CD4-positive, alpha-beta T cell treated with Interleukin-2 at 100 ng/mL for 4 hours (primary cell): ENCODE measurements around the gene CST7.
A peak's percentile ranks its signal among the peaks of the same experiment; 100 is the strongest.

Experiments
- DNase-seq: peaks from one replicate; pipeline ENCODE4 v3.0.0-alpha.2; 2020; ENCODE audit warnings: low spot score

CST7 gene

DNA sequence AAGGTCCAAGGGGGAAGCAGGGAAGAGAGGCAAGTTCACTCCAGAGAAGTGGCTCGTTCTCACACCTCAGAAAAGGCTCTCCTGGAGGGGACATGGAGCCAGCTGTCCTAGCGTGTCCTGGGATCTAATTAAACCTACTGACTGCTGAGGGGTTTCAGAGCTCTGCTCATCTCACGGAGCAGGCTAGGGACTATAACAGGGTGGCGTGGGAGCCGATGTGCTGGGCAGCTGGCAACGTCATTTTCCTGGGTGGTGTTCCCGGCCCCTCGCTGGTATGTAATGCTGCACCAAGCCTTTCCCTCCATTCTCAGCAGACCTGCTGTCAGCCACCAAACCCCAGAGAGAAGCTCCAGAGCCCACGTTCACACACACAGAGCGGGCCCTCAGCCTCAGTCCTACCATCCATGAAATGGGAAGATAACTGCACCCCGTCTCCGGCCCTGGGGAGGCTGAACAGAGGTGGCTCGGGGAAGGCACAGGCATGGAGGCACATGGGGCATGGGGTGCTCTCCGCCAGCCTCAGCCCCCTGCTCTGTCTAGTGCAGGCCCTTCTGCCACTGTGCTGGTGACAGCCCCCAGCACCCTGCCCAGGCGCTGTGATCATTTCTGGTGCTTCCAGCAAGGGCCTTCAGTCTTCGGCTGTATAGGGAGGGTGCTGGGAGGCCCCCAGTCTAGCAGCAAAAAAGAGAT is 1.9 kb downstream of the CST7 start:
- no peak for DNase-seq

DNA sequence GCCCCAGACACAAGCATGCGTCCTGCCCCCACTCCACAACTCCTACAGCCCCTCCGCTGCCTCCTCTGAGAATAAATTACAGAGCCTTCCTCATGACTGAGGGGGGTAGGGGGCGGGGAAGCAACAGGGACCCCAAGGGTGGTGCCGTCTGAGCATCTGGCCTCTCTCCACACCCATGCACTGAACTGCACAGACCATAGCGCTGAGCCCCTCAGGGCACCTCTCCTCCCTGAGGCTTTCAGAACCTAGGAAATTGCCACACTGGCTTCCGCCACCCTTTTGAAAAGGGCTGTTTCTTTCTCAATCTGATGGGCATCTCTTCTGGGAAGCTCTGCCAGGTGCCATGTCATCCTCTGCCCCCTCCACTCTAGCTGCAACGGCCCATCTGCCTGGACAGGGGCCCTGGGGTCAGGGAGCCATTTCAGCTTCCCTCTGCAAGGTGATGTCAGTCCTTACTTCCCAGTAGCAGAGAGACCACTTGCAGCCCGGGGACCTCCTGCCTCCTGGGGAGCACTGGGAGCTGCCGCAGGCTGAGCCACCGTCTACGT is 2.5 kb downstream of the CST7 start:
- DNase-seq: no peak

DNA sequence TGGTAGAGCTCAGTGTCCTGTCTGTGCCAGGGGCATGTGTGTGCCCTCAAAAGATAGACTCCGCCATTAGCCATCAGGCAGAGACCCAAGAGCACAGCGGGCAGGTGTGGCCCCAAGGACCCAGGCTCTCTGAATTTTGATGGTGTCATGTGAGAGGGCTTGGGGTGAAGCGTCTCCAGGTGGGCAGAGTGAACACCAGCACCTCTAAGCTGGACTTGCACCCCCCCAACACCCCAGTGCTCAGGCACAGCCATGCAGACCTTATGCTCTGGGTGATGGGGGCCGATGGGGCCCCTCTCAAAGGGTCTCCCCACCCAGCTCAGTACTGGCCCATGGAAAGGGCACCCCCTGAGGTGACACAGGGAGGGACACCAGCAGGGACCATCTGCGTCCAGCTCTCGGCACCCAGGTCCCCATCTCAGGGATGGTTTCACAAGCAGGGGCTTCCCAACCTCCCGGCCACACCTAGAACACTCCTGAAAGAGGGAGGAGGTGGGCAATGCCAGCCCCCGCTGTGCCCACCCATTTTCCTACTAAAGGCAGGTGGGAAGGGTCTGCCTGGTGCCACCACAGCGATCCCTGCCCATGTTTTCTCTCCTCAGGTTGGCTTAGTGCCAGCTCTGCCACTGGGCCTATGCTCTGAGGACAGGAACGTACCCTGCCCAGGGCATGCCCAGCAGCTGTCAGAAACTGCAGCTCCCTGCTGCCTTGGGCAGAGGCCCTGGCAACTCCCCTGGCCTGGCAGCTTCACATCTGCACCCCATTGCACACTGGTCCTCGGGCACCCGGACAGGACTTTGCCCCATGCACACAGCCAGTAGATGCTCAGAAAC is 3.5 kb downstream of the CST7 start:
- DNase-seq: no peak

DNA sequence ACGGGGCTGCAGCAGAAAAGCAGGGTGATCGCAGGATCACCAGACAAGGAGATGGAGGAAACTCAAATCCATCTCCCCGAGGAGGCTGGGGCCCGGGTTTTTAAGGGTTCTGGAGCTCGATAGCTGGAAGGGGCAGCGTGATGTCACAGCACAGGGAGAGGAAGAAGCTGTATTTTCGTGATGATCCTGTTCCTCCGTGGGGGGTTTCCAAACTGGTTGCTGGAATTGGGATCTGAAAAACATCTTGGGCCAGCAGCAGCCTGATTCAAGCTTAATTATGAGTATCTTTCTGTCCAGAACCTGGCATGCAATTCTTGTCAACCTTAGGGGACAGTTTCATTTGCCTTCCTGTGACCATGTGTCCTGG is 4.1 kb downstream of the CST7 start:
- no peak for DNase-seq

DNA sequence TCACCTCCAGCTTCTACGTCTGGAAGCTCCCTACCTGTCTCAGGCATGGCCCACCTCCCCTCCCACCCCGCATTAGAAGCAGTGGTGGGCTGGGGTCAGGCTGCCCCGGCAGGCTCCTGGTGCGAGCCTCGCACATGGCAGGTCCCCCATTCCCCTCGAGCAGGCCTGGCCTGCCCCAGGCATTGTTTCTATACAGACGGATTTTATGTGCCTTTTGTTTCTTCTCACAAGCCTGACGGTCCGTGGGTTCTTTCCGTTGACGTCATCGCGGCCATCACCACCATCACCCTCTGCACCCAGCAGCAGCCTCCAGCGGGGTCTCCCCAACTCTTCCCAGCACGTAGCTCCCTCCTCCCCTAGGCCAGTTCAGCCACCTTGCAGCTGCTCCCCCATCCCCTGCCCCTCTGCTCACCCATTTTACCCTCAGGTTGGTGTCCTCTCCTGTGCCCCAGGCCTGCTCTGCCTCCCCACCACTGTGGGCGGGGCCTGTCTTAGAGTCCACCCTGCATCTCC is 4.6 kb downstream of the CST7 start:
- DNase-seq: no peak

DNA sequence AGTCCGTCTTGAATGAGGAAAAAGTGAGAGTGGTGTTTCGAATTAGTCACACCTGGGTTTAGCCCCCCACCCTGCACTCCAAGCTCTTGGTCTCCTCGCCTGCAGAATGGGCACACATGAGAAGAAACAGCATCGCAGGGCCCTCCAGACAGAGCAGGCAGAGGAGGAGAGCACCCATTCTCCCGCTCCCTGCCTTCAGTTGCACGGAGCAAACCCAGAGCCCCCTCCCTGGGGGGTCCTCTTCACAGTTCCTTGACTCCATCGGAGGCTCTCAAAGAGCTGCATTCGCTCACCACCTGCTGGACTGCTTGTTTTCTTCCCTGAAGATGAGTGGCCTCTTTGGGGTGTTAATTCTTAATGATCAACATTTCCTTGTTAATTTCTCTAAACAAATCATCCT is 5.1 kb downstream of the CST7 start:
- DNase-seq: no peak

DNA sequence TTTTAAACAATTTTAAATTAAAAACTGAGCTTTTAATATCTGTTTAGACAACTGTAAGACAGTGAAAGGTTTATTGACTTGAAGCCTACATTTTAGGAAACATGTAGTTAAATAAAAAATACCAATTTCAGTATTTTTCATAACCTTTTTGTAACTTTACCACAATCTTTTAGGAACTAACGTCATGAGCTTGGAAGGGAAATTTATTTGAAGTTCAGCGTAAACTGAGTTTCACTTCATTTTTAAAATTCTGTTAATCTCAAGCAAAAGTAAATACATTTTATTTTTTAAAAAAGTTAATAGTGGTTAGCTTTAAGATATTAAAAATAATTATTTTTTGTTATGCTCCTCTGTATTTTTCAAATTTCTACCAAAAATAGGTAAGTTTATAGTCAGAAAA is 5.5 kb downstream of the CST7 start:
- no peak for DNase-seq

DNA sequence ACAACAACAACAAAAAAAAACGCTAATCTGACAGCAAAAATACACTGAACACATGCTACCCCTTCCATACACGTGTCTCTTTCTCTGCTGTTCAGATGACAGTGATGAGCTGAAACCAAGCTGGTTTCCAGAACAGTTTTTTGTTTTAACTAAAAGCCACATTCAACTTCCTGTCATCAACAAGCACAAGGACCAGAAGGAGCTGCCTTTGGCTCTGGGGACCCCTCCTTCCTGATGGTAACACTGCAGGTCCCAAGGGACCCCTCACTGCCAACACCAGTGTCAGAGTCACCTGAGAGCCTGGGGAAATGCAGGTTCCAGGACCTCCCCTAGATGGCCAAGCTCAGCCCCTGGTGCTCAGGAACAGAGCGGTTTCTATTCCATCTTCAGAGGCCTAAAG is 6.0 kb downstream of the CST7 start:
- DNase-seq: no peak

DNA sequence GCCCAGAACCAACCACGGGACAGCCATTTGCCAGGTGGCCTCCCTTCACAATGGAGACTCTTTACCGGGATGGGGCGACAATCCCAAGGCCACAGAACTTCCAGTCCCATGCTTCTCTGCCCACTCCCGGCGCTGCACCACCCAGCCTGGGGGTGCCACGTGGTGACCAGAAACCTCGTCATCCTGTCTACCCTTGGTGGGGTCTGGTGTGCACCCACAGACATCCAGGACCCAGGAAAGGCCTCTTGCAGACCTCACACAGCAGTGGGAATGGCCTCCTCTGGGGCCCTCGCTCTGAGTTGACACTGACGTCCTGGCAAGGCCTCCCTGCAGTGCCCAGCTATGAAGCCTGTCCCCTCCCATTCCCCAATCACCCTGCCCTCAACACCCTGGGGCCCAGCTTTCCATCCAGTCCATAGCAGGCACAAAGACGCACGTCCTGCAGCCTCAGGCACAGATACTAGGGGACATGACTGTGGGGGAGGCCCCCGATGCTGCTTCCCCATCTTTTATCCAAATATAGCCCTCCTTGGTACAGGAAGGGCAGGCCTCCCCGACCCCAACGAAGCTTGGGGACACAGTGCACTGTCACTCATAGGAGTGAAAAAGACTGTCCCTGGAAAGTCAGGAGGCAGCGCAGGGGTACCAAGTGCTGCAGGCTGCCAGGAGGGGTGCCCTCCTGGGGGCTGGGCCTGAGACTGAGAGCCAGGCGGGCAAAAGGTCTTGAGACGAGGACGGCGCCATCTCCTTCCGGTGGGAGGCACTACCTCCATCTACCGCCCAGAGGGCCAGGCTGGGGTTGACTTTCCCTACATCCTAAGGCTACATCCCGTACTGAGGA is 7.2 kb downstream of the CST7 start:
- DNase-seq: no peak

DNA sequence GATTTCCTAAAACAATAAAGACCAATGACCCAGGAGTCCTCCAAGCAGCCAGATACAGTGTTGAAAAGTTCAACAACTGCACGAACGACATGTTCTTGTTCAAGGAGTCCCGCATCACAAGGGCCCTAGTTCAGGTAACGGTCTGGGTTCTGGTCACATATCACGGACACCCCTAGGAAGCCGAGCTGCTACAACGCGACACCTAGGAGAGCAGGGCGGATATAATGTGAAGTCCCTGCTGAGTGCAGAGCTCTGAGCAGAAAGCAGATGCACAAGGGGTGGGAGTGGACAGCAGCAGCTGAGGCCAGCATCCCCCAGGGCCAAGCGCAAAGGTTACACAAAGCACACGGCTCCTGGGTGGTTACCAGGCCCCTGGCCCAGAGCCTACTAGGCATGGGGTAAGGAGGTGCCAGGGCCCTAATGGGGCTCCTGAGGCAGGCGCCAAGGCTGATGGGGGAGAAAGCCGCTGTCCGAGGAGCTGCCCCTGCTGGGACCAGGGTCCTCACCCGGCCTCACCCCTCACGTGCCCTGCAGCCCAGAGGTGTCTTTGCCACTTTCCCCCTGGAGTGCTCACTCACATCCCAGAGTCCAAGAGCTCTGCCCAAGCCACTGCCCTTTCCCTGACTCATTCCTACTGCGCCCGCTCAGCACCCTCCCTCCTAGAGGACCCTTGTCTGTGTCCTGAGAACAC is 8.4 kb downstream of the CST7 start:
- DNase-seq: no peak

DNA sequence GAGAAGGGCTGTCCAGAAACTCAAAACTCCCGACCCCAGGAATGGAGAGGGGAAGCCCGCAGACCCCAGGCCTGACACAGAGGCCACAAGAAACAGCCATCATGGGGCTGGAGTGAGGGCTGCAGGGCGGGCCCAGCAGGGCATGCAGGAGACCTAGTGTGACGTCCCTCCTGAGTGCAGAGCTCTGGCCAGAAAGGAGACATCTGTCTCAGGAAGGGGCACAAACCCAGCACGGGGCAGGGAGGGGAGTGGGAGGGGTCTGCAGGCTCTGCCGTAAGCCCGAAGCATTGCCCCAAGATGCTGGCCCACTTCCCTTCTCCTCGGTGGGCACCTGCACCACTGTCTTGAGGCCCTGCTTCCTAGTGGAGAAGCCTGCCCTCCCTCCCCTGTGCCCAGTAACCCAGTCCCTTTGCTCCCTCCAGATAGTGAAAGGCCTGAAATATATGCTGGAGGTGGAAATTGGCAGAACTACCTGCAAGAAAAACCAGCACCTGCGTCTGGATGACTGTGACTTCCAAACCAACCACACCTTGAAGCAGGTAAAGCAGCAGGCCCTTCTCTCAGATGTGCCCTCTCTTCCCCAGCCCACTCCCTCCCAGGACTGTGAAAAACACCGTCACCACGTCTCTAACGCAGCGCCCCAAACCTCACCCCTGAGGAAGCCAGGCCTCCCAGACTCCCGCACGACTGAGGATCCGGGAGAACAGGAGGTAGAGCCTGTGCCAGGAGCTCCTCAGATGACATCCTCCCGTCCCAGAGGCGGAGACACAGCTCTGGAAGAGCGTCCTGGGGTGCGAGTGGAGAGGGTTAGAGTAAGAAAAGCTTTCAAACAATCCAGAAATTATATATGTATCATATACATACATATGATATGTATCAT is 9.7 kb downstream of the CST7 start:
- DNase-seq: no peak

DNA sequence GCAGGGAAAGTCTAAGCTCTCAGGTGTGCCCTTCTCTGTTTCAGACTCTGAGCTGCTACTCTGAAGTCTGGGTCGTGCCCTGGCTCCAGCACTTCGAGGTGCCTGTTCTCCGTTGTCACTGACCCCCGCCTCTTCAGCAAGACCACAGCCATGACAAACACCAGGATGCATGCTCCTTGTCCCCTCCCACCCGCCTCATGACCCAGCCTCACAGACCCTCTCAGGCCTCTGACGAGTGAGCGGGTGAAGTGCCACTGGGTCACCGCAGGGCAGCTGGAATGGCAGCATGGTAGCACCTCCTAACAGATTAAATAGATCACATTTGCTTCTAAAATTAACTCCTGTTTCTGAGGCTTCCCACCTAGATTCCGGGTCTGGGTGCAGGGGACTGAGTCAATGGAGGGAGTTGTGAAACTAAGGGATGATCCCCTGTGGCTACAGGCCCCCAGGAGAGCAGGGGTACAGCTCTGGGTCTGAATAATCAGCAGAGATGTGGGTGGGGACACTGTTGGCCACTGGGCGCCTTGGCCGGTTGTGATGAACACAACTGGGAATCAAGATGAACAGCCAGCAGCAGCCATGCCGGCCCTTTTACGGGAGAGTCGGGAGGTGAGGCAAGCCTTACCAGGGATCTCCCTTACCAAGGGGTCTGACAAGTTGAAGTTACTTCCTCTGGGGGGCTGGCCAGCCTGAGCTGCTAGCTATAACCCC is 10.7 kb downstream of the CST7 start:
- no peak for DNase-seq

DNA sequence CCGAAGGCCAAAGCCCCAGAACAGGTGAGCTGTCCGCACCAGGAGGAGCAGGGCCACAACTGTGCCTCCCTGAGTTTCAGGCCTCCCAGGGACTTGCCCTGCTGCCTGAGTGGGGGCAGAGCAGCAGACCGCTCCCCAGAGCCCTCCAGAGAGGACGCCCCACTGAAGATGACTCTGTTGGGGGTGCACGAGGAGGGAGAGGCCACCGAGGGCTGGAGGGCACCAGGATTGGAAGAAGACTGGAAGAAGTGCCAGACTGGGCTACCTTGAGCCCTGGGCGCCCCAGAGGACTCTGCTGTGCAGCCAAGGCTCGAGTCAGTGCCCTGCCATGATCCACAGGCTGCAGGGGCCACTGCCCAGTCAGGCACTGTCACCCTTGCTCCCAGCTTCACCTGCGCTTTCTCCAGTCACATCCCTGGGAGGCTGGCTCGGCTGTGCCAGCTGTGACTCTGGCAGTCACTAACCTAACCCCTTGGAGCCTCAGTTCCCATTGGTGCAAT is 11.3 kb downstream of the CST7 start:
- DNase-seq: no peak

DNA sequence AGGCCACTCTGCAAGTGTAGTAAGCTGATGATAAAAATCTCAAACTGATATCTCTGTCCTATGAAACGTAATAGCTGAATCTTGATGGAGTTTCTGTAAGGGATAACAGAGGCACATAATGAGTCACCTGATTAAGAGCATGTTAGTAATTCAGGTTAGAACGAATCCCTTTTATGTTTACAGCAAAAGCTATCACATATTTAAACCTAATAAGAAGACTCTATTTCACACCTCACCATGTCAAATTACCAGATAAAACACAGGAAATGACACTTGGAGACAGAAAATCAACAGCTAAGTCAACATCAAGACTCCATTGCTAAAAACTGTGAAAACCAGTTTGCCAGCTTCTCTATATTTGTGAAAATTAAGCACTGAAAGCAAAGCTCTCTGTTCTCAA is 11.8 kb downstream of the CST7 start:
- DNase-seq: peak; percentile 62

DNA sequence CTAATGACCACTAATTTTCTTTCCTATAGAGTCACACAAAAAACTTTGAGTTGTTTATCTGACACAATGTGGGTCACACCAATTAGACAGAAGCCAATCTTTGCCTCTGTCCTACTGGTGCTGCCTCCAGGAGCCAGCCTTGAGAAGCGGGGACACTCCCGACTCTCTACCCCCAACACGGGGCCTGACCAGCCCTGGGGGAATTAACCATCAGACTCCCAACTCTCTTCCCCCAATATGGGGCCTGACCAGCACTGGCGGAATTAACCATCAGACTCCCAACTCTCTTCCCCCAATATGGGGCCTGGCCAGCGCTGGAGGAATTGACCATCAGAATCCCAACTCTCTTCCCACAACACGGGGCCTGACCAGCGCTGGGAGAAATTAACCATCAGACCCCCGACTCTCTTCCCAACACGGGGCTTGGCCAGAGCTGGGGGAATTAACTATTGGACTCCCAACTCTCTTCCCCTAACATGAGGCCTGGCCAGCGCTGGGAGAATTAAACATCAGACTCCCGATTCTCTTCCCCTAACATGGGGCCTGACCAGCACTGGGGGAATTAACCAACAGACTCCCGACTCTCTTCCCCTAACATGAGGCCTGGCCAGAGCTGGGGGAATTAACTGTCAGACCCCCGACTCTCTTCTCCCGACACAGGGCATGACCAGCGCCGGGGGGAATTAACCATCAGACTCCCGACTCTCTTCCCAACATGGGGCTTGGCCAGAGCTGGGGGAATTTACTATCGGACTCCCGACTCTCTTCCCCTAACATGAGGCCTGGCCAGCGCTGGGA is 12.5 kb downstream of the CST7 start:
- no peak for DNase-seq

DNA sequence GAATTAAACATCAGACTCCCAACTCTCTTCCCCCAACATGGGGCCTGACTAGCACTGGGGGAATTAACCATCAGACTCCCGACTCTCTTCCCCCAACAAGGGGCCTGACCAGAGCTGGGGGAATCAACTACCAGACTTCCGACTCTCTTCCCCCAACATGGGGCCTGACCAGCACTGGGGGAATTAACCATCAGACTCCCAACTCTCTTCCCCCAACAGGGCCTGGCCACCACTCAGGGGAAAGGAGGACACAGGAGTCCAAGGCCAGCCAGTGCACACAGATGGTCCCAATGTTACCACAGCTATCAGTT is 13.1 kb downstream of the CST7 start:
- no peak for DNase-seq

DNA sequence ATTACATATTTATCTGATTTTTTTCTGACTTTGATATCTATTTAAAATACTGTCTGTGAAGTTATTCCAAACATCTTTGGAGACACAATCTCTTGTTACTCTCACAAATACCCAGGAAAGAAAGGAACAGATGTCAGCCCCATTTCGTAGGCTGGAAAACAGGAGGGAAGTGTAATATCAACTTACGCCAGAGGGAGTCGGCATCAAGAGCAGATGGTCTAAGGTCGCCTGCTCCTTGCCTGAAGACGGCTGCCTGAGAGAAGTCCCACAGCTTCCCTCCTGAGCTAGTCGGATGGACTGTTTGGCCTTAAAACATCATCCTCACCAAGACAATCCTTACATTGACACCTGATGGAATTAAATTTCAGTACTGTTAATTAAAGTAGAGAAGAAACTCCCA is 13.4 kb downstream of the CST7 start:
- no peak for DNase-seq

DNA sequence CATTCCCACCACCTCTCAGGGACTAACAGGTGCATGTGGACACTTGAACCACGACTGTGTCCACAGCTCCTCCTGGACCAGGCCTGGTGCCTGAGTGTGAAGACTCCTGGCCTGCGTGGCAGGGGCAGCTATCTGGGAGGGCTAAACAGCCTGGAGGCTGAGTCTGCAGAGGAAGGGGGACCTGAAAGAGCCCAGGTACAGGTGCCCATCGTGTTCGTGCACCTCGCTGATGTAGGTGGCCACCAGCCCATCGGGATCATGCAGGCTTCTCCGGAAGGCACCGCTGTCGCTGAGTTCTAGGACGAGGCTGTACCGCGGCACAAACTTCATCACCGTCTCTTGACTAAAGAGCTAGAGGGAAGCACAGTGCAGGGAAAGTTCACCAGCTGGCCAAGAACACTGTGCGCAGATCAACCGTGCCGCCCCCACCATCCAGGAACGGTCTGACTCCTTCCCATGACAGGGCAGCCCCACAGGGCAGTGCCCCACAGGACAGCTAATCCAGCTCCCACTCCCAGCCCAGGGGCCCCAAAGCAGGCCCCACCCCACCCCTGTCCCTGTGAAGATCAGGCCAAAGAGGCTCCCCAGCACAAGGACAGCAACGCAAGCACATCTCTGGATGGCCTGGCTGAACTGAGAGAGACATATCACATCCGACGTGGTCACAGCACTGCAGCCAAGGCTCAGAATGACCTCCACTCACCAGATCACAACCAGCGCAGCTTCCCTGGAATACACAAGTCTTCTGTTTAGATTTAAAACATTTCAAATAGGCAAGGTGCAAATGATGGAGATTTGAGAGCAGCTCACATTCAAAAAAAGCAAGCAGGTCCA is 14.8 kb downstream of the CST7 start:
- no peak for DNase-seq

DNA sequence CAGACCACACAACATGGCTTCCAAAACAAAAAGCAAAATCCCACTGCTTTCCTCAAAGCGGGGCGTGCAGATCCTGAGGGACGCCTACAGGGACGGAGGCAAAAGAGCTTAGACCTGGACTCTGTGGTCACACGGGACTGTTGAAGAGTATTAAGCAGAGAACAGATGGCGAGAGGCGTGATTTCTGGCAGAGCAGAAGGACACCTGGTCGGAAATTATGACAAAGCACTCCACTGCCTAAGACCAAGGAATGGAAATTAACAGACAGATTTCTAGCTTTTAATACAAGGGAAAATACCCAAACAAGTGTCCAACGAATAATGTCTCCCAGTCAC is 15.4 kb downstream of the CST7 start:
- no peak for DNase-seq
